ENCODE measurements around the gene FICD. TPM values are rescaled to one million over a fixed set of nuclear protein-coding genes. Genes with fewer than 3 reads are reported as not detected.
"Not testable (repeated sequence)": the region's sequence is repeated elsewhere in the genome, so short reads cannot be mapped to it uniquely, and the experiment has no call there.

FICD gene
- total RNA-seq, 2 experiments from 2014 or later: 5.6 to 6.8 TPM

GRCh38 chr12:108527166-108527496 is 12.1 kb downstream of the FICD start:
- DNase-seq: no peak
- Mint-ChIP-seq H3K36me3 (ENCODE audit: low read depth) (peaks cover 57% of the 10 kb centered on the region), H3K9me3 (no peaks in the 10 kb centered on the region), H3K27ac (no peak overlapping the region), H3K4me3 (no peak overlapping the region), H3K4me1 (peaks cover 11% of the 10 kb centered on the region), H3K27me3 (no peaks in the 10 kb centered on the region)
- ChIA-PET POLR2A (no interaction called here), CTCF (no interaction called here)

DNA sequence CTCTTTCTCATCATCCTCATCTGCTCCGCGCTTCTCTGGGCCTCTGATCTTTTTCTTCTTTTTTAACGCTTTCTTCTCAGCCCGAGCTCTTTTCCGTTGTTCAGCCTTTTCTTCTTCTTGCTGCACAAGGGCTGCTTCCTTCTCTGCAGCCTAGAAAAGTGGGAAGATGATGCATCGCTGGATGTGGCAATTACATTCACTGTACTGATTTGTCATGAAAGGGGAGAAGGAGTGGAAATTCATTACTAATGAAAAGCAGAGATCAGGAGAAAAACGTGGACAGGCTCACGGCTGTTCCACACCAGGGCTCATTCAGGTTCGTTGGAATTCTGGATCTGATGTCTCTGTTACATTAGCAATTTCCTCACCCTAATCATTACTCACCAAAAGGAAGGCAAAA is 15.1 kb downstream of the FICD start:
- Mint-ChIP-seq H3K36me3 (ENCODE audit: low read depth) (peaks cover 62% of the 10 kb centered on the region), H3K4me1 (peaks cover 11% of the 10 kb centered on the region), H3K4me3 (no peak overlapping the region), H3K27me3 (no peaks in the 10 kb centered on the region), H3K9me3 (no peaks in the 10 kb centered on the region), H3K27ac (no peak overlapping the region)
- no peak for DNase-seq
- CTCF ChIA-PET: no interaction called here
- POLR2A ChIA-PET: no interaction called here

DNA sequence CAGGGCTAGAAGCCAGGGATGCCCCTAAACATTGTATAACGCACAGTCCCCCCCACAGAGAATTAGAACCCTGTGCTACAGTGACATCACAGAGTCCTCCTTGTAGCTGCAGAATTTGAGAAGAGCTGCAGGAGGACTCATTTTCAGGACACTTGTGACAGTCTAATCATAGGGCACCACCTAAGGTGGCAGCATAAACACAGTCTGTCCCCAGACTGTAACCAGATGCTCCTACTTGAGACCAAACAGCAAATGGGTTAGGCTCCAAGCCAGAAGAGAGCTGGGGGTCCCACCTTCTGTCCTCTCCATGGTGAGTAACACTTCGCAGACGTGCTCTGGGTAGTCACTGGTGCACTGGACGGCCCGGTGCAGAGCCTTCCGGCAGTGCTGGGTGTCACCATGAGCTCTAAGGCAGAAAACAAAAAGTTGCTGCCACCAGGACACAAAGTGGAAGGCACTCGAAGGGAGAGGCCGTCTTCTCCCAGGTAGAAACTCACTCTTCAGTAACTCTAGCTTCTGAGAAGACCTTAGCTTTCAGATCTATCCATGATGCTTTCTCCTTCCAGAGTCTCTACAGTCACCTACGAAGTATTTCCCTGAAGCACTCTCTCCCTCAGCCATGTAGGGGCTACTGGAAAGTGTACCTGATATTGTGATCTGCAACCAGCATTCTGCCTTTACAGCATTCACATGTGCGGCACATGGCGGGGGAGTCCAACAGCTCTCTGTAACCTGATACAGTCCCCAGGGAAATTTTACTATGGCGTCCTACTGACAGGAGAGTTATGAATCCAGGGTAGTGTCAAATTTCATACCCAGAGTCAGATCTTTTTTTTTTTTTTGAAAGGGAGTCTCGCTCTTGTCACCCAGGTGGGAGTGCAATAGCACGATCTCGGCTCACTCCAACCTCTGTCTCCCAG is 17.1 kb downstream of the FICD start:
- Mint-ChIP-seq H3K36me3 (ENCODE audit: low read depth) (peaks cover 58% of the 10 kb centered on the region), H3K27ac (no peak overlapping the region), H3K27me3 (no peaks in the 10 kb centered on the region)

DNA sequence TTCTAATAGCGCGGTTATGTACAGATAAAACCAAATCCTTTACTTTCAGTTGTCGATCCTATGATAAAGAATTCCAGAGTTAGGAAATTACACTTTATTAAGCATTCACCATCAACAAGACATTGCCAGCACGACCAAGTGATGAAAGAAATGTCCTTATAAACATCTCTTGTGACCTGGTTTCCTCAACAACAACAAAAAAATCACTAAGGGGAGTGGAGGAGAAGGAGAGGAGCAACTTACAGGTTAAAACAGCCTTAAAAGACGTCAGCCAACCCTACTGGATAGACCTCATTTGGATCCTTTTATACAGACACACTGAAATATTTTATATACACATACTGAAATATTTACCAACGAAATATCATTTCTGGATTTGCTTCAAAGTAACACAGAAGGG is 23.1 kb downstream of the FICD start:
- Mint-ChIP-seq H3K9me3 (no peaks in the 10 kb centered on the region), H3K4me1 (peaks cover 11% of the 10 kb centered on the region), H3K36me3 (ENCODE audit: low read depth) (peaks cover 59% of the 10 kb centered on the region), H3K27me3 (no peaks in the 10 kb centered on the region), H3K4me3 (no peak overlapping the region), H3K27ac (no peak overlapping the region)
- CTCF ChIA-PET: interaction anchor here (2.0 kb wide), 1 partner anchor 11 kb away, joined by 6 read pairs; no protein-coding TSS in a partner anchor
- no peak for DNase-seq
- POLR2A ChIA-PET: no interaction called here

More for the DNA sequence above, 17.1 kb downstream of the FICD start:
- H3K9me3 Mint-ChIP-seq: no peaks in the 10 kb centered on the region
- ChIA-PET CTCF (interaction anchor here (0.6 to 1.2 kb wide), 4 partner anchors 10 to 510 kb away, joined by 3 to 4 read pairs (median 4); no protein-coding TSS in a partner anchor), POLR2A (interaction anchor here (0.9 kb wide), 1 partner anchor 29 kb away, joined by 4 read pairs; the partner anchor contains the start of gene SART3)
- H3K4me3 Mint-ChIP-seq: no peak overlapping the region
- no peak for DNase-seq
- H3K4me1 Mint-ChIP-seq: peaks cover 7% of the 10 kb centered on the region

DNA sequence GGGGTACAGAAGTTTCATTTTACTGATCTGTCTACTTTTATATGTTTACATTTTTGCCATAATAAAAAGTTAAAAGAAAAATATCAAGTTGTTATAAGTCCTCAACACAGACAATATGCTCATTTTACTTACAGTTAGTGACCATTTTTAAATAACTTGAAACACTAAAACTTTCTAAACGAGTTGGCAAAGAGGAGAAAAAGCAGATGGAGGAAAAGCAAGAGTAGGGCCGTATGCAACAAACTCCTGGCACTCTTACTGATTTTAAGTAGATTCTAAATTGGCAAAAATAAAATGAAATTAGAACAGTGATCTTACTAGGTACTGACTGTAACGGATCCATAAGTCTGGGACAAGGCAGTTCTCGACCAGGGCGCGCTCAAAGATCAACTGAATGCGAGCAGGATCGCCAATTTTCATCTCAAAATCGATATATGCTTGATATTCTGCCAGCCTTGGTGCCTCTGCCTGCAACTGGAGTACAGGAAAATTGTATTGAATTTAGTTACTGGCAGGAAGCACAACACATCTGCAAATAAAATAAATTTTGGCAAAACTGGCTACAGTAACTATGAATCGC is 23.6 kb downstream of the FICD start:
- Mint-ChIP-seq H3K36me3 (ENCODE audit: low read depth) (peaks cover 61% of the 10 kb centered on the region), H3K4me3 (no peak overlapping the region), H3K4me1 (peaks cover 13% of the 10 kb centered on the region), H3K27ac (peak overlapping the region; percentile 43), H3K9me3 (no peaks in the 10 kb centered on the region), H3K27me3 (no peaks in the 10 kb centered on the region)
- CTCF ChIA-PET: interaction anchor here (2.0 kb wide), 1 partner anchor 10 kb away, joined by 6 read pairs; no protein-coding TSS in a partner anchor
- POLR2A ChIA-PET: no interaction called here
- no peak for DNase-seq

DNA sequence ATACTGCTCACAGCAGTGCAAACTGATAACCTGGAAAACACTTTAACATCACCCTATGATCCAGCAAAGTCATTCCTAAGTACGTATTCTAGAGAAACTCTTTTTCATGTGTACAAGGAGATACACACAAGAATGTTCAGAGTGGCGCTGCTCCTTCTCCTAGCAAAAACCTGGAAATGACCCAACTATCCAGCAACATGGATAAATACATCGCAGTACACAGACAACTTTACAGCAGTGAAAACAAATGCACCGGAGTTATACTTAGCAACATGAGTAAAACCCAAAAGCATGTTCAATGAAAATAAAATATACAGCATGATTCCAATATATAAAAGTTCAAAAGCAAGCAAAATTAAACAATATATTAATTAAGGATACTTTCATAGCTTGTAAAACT is 27.2 kb downstream of the FICD start:
- H3K27ac Mint-ChIP-seq: no peak overlapping the region
- no peak for DNase-seq
- peaks cover 56% of the 10 kb centered on the region for H3K36me3 Mint-ChIP-seq (ENCODE audit: low read depth)
- H3K4me1 Mint-ChIP-seq: peaks cover 13% of the 10 kb centered on the region
- POLR2A ChIA-PET: no interaction called here
- H3K27me3 Mint-ChIP-seq: no peaks in the 10 kb centered on the region
- H3K9me3 Mint-ChIP-seq: no peaks in the 10 kb centered on the region
- no peak overlapping the region for H3K4me3 Mint-ChIP-seq
- CTCF ChIA-PET: no interaction called here

DNA sequence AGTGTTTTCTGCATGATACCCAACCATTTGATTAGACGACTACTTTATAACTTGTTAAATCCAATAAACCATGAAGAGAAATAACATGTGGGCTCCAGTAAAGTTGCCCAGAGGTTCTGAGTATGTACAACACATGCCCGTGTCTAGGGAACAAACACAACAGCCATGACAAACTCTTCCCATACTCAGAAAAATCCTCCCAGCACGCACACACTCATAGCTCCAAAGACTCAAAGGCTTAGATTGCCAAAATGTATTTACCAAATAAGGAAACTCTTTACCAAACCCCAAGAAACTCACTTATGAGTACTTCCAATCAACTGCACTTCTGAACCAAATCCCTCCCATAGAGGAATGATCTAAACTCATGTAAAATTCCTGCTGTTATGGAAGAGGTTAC is 28.6 kb downstream of the FICD start:
- ChIA-PET POLR2A (no interaction called here), CTCF (no interaction called here)
- Mint-ChIP-seq H3K27ac (no peak overlapping the region), H3K36me3 (ENCODE audit: low read depth) (peaks cover 52% of the 10 kb centered on the region), H3K27me3 (no peaks in the 10 kb centered on the region), H3K4me1 (peaks cover 13% of the 10 kb centered on the region), H3K4me3 (no peak overlapping the region), H3K9me3 (no peaks in the 10 kb centered on the region)
- DNase-seq: no peak

- CTCF ChIA-PET: interaction anchor here (2.2 kb wide), 1 partner anchor 10 kb away, joined by 6 read pairs; no protein-coding TSS in a partner anchor
- H3K4me1 Mint-ChIP-seq: peaks cover 29% of the 10 kb centered on the region
- H3K4me3 Mint-ChIP-seq: no peak overlapping the region
- no peaks in the 10 kb centered on the region for H3K27me3 Mint-ChIP-seq
- H3K27ac Mint-ChIP-seq: no peak overlapping the region
- no peaks in the 10 kb centered on the region for H3K9me3 Mint-ChIP-seq
- H3K36me3 Mint-ChIP-seq (ENCODE audit: low read depth): peaks cover 41% of the 10 kb centered on the region
- DNase-seq: no peak
- POLR2A ChIA-PET: no interaction called here
These were observed 32.6 kb downstream of the FICD start for GRCh38 chr12:108547686-108548085.

DNA sequence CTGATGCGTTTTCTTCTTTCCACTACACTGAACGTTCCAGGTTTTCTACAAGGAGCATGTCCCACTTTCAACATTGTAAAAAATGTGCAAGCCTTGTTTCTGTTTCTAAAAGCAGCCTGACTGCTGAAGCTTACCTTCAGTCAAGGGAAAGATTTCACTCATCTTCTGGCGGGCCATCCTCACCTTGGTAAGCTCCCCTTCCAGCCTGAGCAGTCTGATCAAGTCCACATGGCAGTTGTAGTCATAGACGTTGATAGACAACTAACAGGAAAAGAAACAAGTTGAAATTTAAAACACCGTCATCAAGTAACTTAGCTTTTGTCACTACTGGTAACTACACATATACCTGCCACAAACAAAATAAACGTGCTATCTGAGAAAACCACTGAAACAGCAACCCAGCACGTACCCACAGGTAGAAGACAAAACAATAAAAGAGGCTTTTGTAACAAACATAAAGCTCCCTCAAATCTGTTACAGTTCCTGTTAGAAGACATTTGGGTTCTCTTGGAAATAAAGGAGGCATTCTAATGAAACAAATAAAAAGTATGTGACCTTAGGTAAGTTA is 34.0 kb downstream of the FICD start:
- Mint-ChIP-seq H3K4me1 (peaks cover 35% of the 10 kb centered on the region), H3K36me3 (ENCODE audit: low read depth) (peaks cover 36% of the 10 kb centered on the region), H3K27ac (no peak overlapping the region), H3K4me3 (no peak overlapping the region), H3K27me3 (no peaks in the 10 kb centered on the region), H3K9me3 (no peaks in the 10 kb centered on the region)
- ChIA-PET CTCF (interaction anchor here (0.6 to 2.2 kb wide), 7 partner anchors 8 to 69 kb away, joined by 3 to 6 read pairs (median 4); no protein-coding TSS in a partner anchor), POLR2A (no interaction called here)
- no peak for DNase-seq

GRCh38 chr12:108551535-108551934 is 36.5 kb downstream of the FICD start:
- POLR2A ChIA-PET: interaction anchor here (0.6 kb wide), 1 partner anchor 276 kb away, joined by 3 read pairs; no protein-coding TSS in a partner anchor
- Mint-ChIP-seq H3K4me3 (no peak overlapping the region), H3K27ac (peak overlapping the region; percentile 61), H3K27me3 (no peaks in the 10 kb centered on the region), H3K36me3 (ENCODE audit: low read depth) (peaks cover 26% of the 10 kb centered on the region), H3K4me1 (peaks cover 54% of the 10 kb centered on the region), H3K9me3 (no peaks in the 10 kb centered on the region)
- no peak for DNase-seq
- CTCF ChIA-PET: interaction anchor here (0.6 kb wide), 1 partner anchor 10 kb away, joined by 4 read pairs; no protein-coding TSS in a partner anchor

- Mint-ChIP-seq H3K27ac (no peak overlapping the region), H3K36me3 (ENCODE audit: low read depth) (peaks cover 26% of the 10 kb centered on the region), H3K4me1 (peaks cover 70% of the 10 kb centered on the region), H3K27me3 (no peaks in the 10 kb centered on the region), H3K9me3 (no peaks in the 10 kb centered on the region), H3K4me3 (no peak overlapping the region)
- DNase-seq: no peak
- POLR2A ChIA-PET: no interaction called here
- CTCF ChIA-PET: no interaction called here
These were observed 38.7 kb downstream of the FICD start for GRCh38 chr12:108553799-108554198.

GRCh38 chr12:108555383-108555782 is 40.3 kb downstream of the FICD start:
- H3K4me3 Mint-ChIP-seq, H3K27ac Mint-ChIP-seq, H3K9me3 Mint-ChIP-seq, H3K27me3 Mint-ChIP-seq, DNase-seq, POLR2A ChIA-PET: not testable (repeated sequence)
- CTCF ChIA-PET: interaction anchor here (1.2 kb wide), 1 partner anchor 21 kb away, joined by 6 read pairs; no protein-coding TSS in a partner anchor
- H3K4me1 Mint-ChIP-seq: peaks cover 77% of the 10 kb centered on the region
- peaks cover 22% of the 10 kb centered on the region for H3K36me3 Mint-ChIP-seq (ENCODE audit: low read depth)

All from activated CD4-positive, alpha-beta T cell treated with anti-CD3 and anti-CD28 coated beads, Interleukin-2, amount 10 ng/mL, durations not matched to agents 7 days and 5 days (primary cell).